GM12875 (cell line): Measurements from ENCODE around the gene F7.

ENCODE experiments used
- H3K4me3 ChIP-seq: one replicate; pipeline ENCODE4 v1.5.1; 2011; ENCODE audit warnings: low read depth, low read length, control low read depth
- CTCF ChIP-seq: IDR thresholded peaks from 2 replicates; pipeline ENCODE4 v1.5.1; 2011; ENCODE audit warnings: low read depth, mild to moderate bottlenecking, control low read depth, inconsistent platforms, low read length, moderate library complexity, borderline replicate concordance; ENCODE audit not compliant: insufficient read depth

The F7 gene

GRCh38 chr13:113117335-113117872 is 11.8 kb downstream of the F7 start:
- no peak overlapping the region for H3K4me3 ChIP-seq
- no peak for TF ChIP-seq CTCF

- no peak for TF ChIP-seq CTCF
- no peak overlapping the region for H3K4me3 ChIP-seq
Measured at GRCh38 chr13:113117911-113118260, 12.3 kb downstream of the F7 start.

GRCh38 chr13:113118261-113119021 is 12.8 kb downstream of the F7 start:
- H3K4me3 ChIP-seq: no peak overlapping the region
- no peak for TF ChIP-seq CTCF

- H3K4me3 ChIP-seq: no peak overlapping the region
- no peak for TF ChIP-seq CTCF
Measured at GRCh38 chr13:113119166-113119821, 13.7 kb downstream of the F7 start.

- no peak overlapping the region for H3K4me3 ChIP-seq
- TF ChIP-seq CTCF: no peak
Measured at GRCh38 chr13:113119822-113120189, 14.2 kb downstream of the F7 start.

- no peak for TF ChIP-seq CTCF
- H3K4me3 ChIP-seq: no peak overlapping the region
Measured at GRCh38 chr13:113120300-113121182, 14.9 kb downstream of the F7 start.
